ENCODE measurements around the gene CD82.
A peak's percentile ranks its signal among the peaks of the same experiment; 100 is the strongest.

Gene CD82

GRCh38 chr11:44628730-44629700 is 63.6 kb downstream of the CD82 start:
- POLR2A ChIA-PET, result no interaction called here
- CTCF ChIA-PET, result interaction anchor here (0.9 to 2.4 kb wide), 5 partner anchors 8 to 283 kb away, joined by 3 to 13 read pairs (median 6); no protein-coding TSS in a partner anchor
- DNase-seq (ENCODE audit: extremely low spot score), result peak; percentile 2
- TF ChIP-seq, protein P1, sequence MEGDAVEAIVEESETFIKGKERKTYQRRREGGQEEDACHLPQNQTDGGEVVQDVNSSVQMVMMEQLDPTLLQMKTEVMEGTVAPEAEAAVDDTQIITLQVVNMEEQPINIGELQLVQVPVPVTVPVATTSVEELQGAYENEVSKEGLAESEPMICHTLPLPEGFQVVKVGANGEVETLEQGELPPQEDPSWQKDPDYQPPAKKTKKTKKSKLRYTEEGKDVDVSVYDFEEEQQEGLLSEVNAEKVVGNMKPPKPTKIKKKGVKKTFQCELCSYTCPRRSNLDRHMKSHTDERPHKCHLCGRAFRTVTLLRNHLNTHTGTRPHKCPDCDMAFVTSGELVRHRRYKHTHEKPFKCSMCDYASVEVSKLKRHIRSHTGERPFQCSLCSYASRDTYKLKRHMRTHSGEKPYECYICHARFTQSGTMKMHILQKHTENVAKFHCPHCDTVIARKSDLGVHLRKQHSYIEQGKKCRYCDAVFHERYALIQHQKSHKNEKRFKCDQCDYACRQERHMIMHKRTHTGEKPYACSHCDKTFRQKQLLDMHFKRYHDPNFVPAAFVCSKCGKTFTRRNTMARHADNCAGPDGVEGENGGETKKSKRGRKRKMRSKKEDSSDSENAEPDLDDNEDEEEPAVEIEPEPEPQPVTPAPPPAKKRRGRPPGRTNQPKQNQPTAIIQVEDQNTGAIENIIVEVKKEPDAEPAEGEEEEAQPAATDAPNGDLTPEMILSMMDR (IDR thresholded peaks at IDR 0.05; ENCODE audit: control extremely low read depth, extremely low read depth, low read depth, missing control alignments), result no peak

DNA sequence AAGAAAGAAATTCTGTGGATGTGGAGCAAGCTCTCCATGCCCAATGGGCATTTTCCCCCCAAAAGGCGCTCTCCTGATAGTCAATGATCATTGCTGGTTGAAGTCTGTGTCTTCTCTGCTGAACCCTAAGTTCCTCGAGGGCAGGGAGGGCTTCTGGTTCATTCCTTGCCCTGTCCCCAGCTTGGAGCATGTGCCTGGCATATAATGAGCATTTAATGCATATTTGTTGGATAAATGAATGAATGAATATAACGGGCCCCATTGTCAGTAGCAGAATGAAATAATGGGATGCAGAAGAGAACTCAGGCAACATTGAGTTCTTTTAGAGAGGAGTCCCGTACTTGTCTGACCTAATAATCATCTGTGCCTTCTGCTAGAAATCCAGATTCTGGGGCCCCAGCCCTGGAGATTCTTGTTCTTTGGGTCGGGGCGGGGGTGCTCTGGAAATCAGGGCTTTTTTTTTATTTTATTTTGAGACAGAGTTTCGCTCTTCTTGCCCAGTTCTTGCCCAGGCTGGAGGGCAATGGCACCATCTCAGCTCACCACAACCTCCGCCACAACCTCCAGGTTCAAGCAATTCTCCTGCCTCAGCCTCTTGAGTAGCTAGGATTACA is 64.4 kb downstream of the CD82 start:
- TF ChIP-seq, protein P1 (IDR thresholded peaks at IDR 0.05; ENCODE audit: control extremely low read depth, extremely low read depth, low read depth, missing control alignments), result no peak
- DNase-seq (ENCODE audit: extremely low spot score), result peak; percentile 3
- CTCF ChIA-PET, result interaction anchor here (0.9 to 2.2 kb wide), 3 partner anchors 9 to 282 kb away, joined by 3 to 12 read pairs (median 6); no protein-coding TSS in a partner anchor
- POLR2A ChIA-PET, result no interaction called here

DNA sequence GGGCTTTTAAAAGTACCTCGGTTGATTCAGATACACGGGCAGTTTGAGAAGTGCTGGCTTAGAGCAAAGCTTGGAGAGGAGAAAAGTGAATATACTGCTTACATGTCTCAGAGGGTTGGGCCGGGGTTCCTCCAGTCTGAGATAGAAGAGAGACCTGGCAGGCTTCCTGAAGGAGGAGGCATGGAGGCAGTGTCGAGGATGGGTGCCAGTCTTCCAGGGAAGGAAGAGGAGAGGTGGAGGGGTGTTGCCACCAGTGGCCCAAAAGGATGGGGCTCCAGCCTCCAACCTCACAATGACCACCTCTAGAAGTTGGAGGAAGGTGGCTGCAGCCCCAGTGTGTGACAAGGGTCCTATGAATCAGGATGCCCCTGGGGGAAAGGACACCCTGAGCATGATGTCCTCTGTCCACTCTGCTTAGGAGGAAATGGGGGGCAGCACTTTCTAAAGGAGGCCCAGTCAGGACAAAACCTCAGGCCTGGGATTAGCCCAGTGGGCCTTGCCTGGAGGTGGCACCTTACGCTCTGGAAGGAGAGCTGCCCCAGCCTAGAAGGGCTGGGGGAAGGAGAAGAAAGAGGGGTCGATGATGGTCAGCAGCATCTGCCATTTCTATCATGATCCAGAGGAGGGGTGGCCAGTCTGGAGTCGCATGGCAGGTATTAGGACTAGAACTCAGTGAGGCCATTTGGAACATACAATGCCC is 65.2 kb downstream of the CD82 start:
- DNase-seq (ENCODE audit: extremely low spot score), result peak; percentile 4
- TF ChIP-seq, protein P1 (IDR thresholded peaks at IDR 0.05; ENCODE audit: control extremely low read depth, extremely low read depth, low read depth, missing control alignments), result no peak
- ChIA-PET POLR2A (no interaction called here), CTCF (no interaction called here)

GRCh38 chr11:44631831-44632230 is 66.4 kb downstream of the CD82 start:
- ChIA-PET POLR2A (no interaction called here), CTCF (interaction anchor here (0.7 to 3.7 kb wide), 10 partner anchors 9 to 346 kb away, joined by 3 to 32 read pairs (median 4); no protein-coding TSS in a partner anchor)
- DNase-seq (ENCODE audit: extremely low spot score), result peak; percentile 3
- TF ChIP-seq, protein P1 (IDR thresholded peaks at IDR 0.05; ENCODE audit: control extremely low read depth, extremely low read depth, low read depth, missing control alignments), result no peak

DNA sequence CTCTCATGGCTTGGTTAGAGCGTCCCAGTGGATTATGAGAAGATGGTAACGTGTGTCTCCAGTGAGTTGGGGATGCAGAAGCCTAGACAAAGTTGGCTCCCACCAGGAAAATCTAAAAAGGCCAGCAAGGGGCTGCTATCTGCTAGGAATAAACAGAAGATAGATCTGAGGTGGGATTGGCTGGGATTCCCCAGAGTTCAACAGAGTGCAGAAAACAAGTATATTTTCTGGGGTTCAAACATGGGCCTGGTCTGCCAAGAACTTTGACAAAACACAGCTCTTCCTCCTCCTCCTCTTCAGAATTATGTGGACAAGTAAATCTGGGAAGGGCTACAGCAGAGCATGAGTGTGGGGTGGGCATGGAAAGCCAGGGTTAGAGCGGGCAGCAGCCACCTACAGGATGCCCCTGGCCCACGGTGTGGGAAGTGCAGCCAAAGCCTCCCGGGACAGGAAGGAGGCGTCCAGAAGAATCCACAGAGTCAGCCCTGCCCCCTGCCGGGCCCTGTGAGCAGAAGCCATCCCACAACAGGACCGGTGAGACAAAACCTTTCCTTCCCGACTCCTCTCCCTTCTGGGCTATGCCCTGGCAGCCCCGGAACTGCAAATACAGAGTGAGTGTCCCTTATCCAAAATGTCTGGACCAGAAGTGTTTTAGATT is 67.1 kb downstream of the CD82 start:
- DNase-seq (ENCODE audit: extremely low spot score), result peak; percentile 55
- POLR2A ChIA-PET, result no interaction called here
- CTCF ChIA-PET, result interaction anchor here (0.7 to 3.7 kb wide), 10 partner anchors 9 to 347 kb away, joined by 3 to 32 read pairs (median 4); no protein-coding TSS in a partner anchor

More for the DNA sequence above, 67.1 kb downstream of the CD82 start:
- TF ChIP-seq, protein P1 (IDR thresholded peaks at IDR 0.05; ENCODE audit: control extremely low read depth, extremely low read depth, low read depth, missing control alignments), result peak; percentile 52

Measured in GM10248 (cell line).